ENCODE results near the gene E2F1.
"Not testable (repeated sequence)": the region's sequence is repeated elsewhere in the genome, so short reads cannot be mapped to it uniquely, and the experiment has no call there.

The E2F1 gene

DNA sequence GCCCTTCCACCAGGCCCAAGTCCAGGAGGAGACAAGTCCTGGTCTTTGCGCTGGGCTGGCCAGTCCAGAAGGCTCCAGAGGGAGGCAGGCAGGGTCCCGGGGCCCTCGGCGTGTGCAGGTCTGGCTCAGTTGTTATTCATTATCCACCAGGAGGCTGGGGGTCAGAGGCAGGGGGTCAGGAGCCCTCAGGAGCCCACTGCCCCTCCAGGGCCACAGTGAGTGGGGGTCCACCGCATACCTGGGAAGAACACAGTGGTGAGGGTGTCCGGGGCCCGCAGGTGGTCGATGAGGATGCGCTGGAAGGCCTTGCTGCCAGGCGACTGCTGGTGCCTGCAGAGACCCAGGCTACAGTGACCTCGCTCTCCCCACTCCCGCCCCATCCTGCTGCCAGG is 28.5 kb downstream of the E2F1 start:
- DNase-seq (ENCODE audit: low read depth): no peak

DNA sequence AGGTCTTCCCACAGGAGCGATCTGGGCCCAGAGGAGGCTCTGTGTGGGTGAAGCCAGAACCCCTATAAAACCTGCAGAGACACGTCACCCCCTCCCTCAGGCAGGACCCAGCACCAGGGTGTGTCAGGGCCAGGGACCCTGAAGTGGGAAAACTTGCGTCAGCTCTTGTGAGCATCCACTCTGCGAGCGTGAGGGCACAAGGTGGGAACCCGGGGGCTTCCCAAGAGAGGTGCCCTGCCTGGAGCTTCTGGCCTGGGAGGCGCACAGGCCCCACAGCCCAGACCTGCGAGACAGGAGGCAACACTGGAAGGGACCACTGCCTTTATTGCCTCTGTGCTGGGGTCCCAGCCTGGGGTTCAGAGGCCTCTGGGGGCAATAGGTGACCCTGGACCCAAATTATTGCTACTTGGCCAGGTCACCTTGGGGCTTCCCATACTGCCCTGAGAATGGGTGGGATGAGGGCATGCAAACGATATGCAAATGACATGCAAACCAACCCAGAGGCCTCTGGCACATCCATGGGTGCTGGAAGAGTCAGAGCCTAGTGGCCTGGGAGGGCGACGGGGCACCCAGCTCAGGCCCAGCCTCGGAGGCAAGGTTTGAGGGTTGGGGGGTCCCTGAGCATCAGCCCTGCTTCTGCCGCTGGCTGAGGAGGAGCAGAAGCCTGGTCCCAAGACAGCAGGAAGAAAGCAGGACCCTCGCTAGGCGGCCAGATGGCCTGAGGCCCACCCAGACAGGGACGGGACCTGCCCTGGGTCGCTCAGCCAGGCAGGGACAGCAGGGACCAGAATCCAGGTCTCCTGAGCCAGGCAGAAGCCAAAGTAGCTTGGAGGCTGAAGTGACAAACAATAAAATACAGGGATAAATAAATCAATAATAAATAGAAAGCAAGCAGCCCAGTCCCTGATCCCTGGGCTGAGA is 29.1 kb downstream of the E2F1 start:
- DNase-seq (ENCODE audit: low read depth): no peak

DNA sequence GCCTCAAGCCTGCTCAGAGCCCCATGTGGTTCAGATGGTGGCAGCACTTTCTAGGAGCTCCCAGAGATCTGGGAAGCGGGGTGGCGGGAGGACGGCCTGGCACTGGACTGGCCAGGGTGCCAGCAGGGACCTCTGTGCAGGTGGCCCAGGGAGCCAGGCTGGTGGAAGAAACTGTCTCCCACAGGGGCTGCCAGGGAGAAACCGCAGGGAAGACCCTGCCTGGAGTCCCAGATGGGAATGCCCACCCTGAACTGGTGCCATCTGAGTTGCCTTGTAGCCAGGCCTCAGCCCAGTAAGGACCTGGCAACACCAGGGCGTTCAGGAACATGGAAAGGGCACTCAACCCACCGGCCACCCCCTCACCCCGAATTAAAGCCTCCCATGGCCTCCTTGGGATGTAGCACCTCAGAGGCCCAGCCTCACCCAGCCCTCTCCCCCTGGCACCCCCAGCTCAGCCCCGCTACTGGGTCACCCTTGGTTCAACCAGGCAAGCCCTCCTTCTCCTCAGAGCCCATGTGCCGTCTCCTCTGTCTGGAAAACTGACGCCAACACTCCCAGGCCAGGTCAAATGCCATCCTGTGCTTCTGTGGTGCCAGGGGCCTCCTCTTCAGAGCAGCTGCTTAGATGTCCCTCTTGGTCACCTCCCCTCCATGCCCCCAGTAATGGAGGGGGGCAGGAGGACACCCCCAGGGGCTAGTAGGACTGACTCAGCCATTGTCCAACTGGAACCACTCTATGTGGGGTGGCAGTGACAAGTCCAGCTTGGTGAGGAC is 30.0 kb downstream of the E2F1 start:
- no peak for DNase-seq (ENCODE audit: low read depth)

DNA sequence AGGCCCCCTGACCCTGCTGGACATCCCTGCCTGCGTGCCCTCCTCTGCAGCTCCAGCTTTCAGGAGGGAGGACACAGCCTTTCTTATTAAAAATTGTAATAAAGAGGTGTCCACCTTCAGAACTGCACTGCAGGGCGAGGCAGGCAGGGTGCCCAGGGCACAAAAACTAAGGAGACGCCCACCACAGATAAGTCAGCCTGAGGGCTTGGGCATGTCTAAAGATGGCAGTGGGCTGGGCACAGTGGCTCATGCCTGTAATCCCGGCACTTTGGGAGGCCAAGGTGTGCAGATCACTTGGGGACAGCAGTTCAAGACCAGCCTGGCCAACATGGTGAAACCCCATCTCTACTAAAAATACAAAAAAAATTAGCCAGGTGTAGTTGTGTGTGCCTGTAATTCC is 31.0 kb downstream of the E2F1 start:
- DNase-seq (ENCODE audit: low read depth): no peak

DNA sequence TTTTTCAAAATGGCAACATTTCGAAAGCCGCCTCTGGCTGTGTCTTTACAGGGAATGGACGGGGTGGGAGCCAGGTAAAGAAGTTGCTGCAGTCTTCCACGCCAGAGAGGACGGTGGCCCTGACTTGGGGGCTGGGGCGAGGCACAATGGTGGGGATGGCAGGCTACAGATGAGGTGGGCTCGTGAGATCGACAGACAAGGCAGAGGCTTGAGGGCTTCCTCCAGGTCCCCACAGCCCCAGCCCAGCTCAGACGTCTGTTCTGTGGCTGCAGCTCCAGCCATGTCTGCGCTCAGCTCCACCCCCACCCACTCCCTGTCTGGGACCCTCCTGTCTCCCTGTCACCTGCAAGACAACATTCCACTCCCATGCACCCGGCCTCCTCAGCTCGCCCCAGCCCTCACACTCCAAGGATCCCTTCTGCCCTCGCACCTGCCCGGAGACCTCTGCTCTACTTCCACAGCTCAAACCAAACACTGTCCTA is 31.5 kb downstream of the E2F1 start:
- DNase-seq (ENCODE audit: low read depth): no peak

DNA sequence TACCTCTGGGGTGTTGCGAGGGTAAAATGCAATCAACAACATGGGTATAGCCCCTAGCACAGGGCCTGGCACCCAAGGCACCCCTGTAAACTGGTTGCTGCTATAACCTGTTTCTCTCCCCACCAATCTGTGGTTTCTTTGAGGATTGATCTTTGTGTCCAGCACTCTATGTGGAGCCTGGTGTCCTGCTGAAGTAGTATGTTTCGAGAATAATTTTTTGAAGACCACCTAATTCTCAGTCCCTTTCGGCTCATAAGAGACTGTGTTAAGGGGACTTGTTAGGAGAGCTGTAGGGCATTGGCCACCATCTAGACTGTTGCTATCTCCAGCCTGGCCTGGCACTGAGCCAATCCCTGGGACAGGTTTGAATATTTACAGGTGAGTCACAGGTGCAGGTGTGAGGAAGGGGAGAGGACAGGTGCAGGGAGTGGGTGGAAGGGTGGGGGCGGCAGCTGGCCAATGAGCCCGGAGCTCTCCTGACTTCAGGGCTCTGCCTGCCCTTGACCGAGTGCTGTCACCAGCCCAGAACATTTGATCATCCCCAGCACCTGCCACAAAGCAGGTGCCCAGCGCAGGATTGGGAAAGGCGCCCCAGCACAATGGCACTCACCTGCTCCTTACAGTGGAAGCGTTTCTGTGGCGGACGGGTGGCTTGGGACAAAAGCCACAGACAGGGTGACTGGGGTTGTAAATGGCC is 32.1 kb downstream of the E2F1 start:
- DNase-seq (ENCODE audit: low read depth): no peak

DNA sequence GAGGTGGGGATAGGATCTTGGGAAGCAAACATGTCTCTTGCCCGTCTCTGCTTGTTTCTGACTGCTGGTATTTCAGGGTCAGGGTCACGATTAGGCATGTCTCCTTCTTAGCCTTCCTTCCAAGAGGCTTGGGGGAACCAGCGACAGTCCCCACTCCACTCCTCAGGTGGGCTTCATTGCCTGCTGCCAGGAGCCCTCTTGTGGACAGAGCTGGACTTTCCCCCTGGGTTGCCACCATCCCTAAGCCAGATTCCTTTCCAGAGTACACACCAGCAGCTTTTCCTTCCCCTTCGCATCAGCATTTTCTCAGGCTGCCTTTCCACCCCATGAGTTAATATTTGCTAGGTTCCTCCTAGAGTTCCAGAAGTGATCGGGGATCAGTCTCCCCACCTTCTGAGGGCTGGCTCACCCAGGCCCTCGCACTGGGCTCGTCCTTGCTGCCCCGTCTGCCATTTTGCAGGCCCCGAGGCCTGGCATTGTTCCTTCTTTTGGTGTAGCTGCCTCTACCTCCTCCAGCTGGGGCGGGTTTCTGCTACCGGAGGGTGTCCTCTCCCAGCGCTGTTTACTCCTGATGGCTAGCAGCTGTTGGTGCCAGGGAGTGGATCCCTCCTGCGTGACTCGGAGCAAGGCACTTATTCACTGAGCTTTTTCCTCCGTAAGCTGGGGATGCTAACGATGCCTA is 32.8 kb downstream of the E2F1 start:
- DNase-seq (ENCODE audit: low read depth): no peak

DNA sequence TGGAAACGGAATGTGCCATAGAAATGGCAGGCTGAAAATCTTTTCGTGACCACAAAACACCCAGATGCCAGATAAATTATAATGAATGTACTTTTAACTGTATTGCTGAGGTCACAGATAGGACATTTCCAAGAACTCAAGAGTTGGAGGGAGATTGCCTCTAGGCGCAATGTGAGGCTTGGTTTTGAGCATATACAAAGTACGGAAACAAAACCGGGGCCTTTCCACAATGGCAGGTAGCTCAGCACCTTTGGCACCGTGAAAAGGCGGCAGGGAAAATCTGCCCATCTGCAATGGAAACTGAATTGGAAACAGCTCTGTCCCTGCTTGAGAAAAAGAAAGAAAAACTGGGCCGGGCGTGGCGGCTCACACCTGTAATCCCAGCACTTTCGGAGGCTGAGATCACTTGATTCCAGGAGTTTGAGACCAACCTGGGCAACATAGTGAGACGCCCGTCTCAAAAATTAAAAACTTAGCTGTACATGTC is 34.6 kb downstream of the E2F1 start:
- no peak for DNase-seq (ENCODE audit: low read depth)

DNA sequence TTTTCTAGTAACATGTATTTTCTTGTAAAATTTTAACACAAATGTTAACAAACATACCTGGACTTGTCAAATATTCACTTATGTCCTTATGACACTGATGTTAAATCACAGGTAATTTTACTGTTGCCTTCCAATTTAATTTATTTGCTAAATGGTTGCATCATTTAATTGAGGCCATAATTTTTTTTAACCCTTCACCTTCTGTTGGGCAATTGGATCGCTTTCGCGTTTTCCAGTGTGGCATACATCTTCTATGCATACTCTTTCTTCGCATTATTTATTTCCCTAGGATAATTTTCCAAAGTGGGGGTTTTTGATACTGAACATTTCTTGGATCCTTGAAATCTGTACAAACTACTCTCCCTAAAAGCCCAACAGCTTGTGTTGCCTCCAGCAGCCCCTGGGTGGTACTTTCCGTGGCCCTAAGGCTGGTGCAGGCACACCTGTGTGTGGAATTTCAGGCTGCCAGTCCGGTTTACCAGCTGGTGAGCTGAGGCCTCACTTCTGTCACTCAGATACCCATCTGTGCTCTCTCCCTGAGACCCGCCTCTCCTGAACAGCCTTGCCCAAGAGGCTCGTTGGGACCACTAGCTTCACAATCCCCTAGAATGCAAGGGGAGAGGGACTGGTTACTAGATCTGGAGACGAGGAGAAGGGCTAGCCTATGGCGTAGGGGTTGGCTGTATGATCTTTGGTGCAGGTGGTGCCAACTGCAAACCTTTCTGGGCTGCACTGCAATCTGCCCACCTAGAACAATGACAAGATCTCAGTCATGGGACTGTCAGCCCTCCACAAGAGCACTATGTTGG is 35.2 kb downstream of the E2F1 start:
- no peak for DNase-seq (ENCODE audit: low read depth)

DNA sequence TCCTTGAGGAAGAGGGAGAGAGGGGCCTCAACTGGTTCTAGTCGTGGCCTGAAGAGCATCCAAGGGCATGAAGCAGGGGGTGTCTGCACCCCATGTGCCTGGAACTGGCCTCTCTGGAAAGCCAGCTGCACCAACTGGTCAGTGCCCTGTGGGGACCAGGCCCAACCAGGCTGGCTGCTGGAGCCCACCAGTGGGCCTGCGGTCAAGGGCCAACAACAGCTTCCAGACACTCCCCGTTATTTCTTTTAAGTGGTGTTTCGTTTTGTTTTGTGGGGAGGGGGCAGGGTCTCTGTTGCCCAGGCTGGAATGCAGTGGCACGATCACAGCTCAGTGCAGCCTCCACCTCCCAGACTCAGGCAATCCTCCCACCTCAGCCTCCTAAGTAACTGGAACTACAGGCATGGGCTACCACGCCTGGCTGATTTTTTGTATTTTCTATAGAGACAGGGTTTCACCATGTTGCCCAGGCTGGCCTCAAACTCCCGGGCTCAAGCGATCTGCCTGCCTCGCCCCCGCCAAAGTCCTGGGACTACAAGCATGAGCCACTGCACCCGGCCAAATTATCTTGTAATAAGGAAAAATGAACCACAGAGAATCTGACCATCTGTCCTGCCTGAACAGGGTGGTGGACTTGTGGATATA is 36.0 kb downstream of the E2F1 start:
- DNase-seq (ENCODE audit: low read depth): no peak

DNA sequence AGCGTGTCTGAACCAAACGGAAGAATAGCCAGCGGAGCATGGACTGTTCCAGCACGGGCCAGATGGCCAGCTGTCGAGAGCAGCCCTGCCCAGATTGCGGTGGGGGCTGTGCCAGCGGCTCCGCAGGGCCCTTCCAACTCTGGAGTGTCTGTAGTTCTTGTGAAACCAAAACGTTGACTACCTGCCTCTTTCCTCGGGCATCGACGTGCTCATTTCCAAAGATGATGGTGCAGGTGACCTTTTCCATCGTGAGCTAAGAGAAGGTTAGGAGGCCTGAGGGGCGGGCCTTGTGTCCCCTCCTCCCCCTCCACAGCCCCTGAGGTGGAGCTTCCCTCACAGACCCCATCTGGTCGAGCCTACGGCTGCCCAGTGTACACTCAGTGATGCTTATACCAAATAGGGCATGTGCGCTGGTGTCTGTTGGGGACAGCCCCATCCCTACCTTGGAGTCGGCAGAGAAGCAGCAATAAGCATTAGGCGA is 36.9 kb downstream of the E2F1 start:
- no peak for DNase-seq (ENCODE audit: low read depth)

DNA sequence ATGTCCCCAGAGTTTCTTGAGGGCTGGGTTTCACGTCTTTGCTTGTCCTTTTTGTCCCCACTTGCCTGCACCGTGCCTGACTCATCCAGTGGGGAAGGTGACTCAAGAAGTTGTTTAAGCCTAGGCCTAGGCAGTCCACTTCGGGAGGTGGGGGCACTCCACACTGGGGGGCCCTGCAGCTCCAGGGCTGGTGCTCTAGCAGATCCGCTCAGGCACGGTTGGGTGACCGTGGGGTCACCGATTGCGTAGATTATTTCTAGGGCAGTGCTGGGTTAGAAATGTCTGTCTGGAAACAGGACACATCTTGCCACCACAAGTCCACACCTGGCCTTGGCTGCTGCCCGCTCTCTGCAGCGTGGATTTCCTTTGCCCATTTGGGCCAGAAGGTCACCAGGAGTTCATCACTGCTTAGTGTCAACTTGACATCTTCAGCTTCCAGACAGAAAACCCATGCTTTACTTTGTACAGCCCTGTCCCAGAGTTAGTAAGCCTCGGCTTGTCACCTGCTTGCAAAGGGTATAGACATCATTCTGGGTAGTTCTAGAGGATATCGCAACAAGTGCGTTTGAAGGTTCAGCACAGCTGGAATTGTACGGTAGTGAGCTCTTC is 37.7 kb downstream of the E2F1 start:
- DNase-seq (ENCODE audit: low read depth): no peak

DNA sequence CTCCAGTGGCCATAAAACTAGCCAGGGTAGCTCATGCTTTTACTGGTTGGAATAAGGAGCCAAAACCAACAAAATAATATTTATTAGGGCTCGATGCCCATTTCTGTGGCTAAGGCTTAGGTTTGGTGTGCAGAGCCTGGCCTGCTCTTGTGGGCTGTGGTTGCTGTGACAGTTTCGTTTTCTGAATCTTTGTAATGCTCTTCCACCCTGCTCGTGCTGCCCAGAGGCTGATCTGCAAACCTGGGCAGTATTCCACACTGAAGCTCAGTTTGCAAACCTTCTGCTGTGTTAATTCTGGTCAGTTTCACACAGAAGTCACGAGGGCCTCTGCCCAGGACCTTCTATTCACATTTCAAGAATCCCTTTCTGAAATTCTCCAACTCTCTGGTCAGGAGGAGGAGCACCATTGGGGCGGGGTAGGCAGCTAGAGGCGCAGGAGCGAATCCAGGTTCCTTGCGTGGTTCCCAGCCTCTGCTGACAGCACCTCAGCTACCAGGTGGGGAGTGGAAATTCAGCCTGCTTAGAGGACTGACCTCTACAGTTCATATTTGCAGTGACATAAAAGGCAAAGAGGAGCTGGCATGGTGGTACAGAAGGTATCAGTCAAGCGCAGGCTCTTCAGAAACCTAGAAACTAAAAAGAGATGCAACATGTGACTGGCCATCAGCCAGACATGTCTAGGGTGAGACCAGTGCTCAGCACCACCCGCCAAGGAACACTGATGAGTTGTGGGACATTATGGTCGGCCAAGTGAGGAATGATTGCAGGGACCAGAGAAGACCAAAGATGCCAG is 38.4 kb downstream of the E2F1 start:
- DNase-seq (ENCODE audit: low read depth): no peak

DNA sequence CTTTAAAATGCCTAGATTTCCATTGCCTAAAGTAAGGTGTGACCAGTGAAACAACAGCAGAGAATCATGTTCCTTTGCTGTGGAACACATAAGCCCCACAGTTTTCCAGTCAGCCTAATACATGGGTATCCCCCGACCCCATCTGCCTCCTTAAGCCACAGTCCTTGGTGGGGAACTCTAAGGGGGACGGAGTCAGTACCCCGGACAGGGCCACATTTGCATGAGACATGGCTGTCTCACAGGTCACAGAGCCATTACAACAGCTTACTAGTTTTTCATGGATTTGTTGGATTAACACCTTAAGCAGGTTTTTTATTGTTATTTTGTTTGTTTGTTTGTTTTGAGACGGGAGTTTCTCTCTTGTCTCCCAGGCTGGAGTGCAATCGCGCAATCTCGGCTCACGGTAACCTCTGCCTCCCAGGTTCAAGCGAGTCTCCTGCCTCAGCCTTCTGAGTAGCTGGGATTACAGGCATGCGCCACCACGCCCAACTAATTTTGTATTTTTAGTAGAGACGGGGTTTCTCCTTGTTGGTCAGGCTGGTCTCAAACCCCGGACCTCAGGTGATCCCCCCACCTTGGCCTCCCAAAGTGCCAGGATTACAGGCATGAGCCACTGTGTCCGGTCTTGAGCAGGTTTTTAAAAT is 39.1 kb downstream of the E2F1 start:
- not testable (repeated sequence) for DNase-seq (ENCODE audit: low read depth)

DNA sequence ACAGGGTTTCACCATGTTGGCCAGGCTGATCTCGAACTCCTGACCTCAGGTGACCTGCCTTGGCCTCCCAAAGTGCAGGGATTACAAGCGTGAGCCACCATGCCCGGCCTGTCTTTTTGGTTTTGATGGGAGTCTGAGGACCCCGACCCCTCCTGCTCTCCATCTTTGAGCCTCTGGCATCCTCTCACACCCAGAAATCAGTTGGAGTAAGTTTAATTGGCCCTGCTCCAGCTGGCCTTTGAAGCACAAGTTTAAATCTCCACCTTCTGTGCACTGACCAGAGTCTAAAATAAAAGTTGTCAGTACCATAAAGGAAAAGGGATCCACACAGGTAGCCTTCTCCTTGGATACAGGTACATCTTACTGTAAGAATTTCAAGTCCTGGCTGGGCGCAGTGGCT is 40.0 kb downstream of the E2F1 start:
- DNase-seq (ENCODE audit: low read depth): no peak

DNA sequence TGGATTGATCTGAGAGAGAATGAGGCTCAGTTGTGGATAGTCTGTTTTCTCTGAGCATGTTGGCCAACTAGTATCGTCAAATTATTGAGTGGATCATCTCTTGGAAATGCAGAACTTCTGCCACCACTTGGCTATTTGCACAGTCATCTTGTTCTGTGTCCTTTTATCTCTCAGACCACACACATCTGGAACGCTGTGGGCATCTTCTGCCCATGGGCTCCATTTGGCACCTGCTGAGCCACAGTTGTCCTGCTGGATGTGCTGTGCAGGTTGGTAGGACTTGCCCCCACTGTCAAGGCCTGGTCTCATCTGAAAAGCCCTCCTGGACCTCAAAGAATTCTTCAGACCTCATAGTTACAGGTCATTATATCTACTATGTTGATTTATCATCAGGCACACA is 40.8 kb downstream of the E2F1 start:
- no peak for DNase-seq (ENCODE audit: low read depth)

DNA sequence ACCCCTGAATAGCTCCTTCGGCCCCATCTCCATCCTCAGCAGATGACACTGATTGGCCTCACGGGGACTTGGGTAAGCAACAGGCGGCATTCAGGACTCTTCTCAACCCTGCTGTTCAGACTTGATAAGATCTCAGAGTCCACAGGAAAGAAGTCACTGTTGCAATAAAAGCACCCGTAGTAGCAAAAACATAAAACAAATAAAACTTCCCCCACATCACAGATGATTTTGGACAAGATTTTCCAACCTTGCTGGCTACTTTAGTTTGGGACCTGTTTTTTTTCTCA is 41.2 kb downstream of the E2F1 start:
- no peak for DNase-seq (ENCODE audit: low read depth)

DNA sequence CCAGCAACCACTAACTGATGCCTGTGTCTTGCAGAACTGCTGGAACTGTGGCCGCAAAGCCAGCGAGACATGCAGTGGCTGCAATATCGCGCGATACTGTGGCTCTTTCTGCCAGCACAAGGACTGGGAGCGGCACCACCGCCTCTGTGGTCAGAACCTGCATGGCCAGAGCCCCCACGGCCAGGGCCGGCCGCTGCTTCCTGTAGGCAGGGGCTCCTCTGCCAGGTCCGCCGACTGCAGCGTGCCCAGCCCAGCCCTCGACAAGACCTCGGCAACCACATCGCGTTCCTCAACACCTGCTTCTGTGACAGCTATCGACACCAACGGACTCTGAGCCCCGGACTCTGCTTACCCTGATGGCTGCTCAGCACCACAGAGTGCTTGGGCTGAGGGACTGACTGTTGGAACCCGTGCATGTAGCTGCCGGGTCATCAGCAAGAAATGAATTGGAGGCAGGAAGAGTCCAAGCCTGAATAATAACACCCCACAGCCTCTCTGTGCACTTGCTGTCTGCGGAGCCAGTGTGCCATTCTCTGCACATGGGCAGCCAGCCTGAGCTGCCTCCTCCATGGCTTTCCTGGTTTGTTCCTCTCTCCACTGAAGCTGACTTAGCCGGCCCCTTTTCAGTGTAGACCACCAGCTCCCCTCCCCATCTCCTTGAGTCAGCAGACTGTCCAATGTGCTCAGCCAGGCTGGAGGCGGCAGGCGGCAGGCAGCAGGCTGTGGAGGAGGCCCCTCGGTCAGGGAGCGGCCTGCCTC is 41.7 kb downstream of the E2F1 start:
- DNase-seq (ENCODE audit: low read depth): no peak

Measured in activated T-helper 1 cell treated with Interleukin-2 at 50 U/mL for 16 hours (primary cell).